Tibial nerve (tissue), 3 donors: ENCODE measurements around the gene COL2A1.
"Not testable (repeated sequence)": the region's sequence is repeated elsewhere in the genome, so short reads cannot be mapped to it uniquely, and the experiment has no call there.

ENCODE experiments used
- CTCF ChIP-seq, 5 experiments: fragments of 200-600 bp in 3 of 5; fragments of 450-650 bp in 2 of 5; sonication (generic) in 3 of 5; IDR thresholded peaks; one replicate each; pipeline ENCODE4 v1.5.1; 2016 to 2019; ENCODE audit warnings: antibody characterized with exemption in 5 of 5, mild to moderate bottlenecking in 3 of 5, moderate library complexity in 2 of 5
- POLR2A ChIP-seq, 2 donors: fragments of 450-650 bp; IDR thresholded peaks; one replicate each; pipeline ENCODE4 v1.6.1; 2017; ENCODE audit warnings: antibody characterized with exemption in 2 of 2, mild to moderate bottlenecking in 2 of 2, moderate library complexity in 2 of 2

GRCh38 chr12:47957671-47958070 is 46.6 kb downstream of the COL2A1 start:
- not testable (repeated sequence) for TF ChIP-seq CTCF, POLR2A (IDR thresholded peaks at IDR 0.05)
